GM19035 (cell line): ENCODE results near the gene ZFYVE28.

Source experiments
- ATAC-seq: cut with Tn5 transposase; IDR thresholded peaks from one replicate; pipeline ENCODE4 v1.9.1; 2021; ENCODE audit not compliant: unreplicated experiment

Gene ZFYVE28

GRCh38 chr4:2264481-2265041, 153.9 kb downstream of the ZFYVE28 start:
- no peak for ATAC-seq

- ATAC-seq = no peak
Measured at GRCh38 chr4:2263926-2264321, 154.5 kb downstream of the ZFYVE28 start.

DNA sequence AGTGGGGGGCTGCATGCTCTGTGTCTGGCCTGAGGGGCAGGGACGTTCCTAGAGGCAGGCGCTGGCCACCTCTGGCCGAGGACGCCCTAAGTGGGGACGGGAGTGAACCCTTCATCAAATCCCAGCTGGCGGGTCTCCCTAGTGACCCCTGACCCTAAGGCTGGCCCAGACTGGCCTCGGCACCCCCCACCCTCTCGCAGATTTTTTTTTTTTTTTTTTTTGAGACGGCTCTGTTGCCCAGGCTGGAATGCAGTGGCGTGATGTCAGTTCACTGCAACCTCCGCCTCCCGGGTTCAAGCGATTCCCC, 155.5 kb downstream of the ZFYVE28 start:
- no peak for ATAC-seq

DNA sequence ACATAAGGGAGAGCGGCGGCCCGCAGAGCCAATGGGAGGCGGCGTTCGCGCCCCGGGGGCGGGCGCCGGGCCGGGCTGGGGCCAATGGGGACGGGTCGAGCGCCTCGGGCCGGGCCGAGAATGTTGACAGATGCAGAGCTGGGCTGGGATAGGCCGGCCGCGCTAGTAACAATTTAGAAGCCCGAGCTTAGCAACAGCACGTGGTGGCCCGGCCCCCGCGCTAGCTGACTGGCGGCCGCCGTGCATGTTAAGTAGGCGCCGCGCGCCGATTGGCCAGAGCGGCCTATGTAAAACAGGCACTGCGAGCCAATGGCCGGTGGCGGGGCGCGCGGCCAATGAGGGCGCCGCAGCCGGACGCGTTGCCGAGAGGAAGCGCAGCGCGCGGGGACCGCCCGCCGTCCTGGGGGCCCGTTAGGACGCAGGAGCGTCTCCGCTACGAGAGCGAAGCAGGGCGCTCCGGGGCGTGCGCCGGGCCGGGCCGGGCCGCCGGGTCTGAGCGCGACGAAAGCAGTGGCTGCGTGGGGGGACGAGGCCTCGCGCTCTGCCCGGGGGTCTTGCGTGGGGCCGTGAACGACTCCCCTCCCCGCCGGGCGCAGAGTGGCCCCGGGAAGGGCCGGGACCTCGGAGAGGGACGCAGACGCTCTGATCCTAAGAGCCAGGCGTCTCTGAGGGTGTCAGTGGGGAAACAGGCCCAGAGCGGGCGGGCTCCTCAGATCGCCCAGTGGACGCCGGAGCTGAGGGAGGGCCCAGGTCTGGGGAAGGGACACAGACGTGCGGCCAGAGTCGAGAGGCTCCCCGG, 156.1 kb downstream of the ZFYVE28 start:
- peak; percentile 88 for ATAC-seq

GRCh38 chr4:2261853-2262144, 156.6 kb downstream of the ZFYVE28 start, which contains the start of gene MXD4:
MXD4 (minus strand) TSS chr4:2262109; CDS start chr4:2261980, 129 bp downstream.
- peak; percentile 0 for ATAC-seq

DNA sequence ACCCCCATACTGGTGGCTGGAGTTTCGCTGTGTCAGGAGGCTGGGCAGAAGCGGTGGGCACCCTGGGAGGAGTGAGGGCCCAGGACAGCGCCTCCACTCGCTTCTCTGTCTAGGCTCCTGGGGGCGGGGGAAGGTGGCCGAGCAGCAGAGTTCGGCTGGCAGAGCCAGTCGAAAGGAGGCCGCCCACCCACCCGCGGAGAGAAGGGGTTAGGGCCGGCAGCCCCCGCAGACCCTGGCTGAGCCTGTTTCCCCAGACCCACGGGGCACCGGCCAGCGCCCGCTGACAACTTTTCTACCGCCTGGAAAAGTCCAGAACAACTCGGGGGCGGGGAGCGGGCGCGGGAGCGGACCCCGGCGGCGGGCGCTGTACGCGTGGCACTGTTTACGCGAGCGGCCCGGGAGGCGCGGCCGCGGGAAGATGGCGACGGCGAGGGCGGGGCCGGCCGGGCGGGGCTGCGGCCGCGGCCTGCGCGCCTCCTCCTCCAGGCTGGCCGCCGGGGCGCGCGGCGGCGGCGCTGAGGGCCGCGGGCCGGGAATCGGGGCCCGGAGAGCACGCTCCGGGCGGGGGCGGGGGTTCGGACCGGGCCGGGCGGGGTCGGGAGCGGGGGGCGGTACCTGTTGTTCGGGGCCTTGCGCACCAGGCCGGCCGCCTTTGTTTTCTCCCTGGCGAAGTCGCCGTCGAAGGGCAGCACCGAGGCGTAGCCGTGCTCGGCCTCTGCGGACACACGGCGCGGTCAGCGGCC, 157.2 kb downstream of the ZFYVE28 start:
- ATAC-seq = no peak

DNA sequence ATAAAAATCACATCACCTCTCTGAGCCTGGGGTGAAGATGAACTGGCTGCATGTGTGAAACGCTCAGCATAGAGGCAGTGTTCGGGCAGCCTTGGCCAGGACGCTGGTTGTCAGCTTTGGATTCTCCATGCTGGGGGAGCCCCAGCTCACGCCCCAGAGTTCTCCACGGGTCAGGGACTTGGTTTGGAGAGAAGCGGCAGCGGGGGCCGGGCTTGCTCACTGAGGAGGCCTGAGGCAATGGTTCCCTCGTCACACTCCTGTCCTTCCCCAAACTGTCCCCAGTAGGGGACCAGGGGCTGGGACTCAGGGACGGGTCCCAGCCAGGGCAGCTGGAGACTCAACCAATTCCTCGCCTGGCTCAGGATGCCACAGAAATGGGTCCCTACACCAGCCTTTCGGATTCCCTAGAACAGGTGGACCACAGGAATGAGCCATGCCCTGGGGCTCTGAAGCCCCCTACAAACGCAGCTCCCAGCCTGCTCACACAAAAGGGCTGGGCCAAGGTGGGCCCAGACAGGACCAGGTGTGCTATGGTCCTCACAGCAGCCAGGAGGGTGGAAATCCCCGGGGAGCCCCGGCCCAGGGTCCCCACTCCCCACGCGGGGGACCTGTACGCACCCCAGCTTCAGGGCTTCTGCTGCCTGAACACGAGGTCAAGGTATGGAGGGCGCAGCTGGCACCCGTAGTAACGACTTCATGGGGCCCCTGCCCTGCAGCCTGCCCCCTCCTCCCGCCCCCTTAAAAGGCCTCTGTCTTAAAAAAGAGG, 157.9 kb downstream of the ZFYVE28 start:
- no peak for ATAC-seq

DNA sequence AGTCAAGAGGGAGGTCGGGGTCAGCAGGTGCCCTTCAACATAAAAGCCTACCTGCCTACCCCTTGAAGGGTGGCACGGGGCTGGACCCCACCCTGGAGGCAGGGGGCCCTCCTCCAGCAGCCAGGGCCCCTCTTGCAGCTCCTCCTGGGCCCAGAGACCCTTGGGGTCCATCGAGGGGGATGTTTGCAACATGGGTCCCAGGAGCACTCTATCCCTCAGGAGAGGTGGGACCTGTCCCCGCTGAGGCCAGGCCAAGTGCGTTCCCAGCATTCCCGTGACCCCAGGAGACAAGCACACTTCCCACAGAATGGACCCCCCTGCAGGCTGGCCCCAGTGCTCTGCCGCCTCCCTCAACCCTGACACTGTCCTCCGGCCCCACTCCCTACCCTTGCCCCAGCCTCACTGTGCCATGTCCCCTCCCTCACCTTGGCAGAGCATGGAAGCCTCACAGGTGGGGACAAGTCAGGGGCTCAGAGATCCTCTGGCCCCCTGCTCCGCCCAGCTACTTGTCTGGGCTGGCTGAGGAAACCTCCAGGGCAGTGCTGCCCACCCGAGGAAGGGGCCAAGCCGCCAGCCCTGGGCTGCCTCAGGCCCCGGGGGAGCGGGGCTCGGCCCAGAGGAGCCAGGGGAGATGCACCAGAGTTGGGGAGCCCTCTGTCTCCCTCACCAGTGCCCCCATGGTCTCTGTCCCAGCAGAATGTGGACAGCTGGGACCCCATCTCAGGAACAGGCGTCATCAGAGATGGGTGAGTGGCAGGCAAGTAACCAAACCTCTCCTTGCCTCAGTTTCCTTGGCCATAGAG, 158.7 kb downstream of the ZFYVE28 start:
- ATAC-seq = no peak

DNA sequence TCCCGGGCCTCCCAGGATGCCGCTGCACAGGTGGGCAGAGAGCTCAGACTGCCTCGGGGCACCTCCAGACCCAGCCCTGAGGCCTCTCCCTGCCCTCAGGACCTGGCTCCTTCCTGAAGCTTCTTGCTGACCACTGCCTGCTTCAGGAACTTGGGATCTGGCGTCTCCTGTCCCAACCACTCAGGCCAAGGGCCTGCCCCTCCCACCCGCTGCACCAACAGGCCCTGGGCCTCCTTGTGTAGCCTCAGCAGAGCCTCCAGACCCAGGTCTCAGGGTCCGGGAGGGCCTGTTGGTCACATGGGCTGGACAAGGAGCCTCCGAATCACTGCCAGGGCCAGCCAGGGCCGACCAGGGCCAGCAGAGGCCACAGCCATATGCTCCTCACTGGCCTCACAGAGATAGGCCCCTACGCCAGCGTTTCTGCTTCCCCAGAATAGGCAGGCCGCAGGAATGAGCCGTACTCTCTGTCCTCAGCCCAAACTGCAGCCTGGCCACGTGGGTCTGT, 159.4 kb downstream of the ZFYVE28 start:
- ATAC-seq = no peak

DNA sequence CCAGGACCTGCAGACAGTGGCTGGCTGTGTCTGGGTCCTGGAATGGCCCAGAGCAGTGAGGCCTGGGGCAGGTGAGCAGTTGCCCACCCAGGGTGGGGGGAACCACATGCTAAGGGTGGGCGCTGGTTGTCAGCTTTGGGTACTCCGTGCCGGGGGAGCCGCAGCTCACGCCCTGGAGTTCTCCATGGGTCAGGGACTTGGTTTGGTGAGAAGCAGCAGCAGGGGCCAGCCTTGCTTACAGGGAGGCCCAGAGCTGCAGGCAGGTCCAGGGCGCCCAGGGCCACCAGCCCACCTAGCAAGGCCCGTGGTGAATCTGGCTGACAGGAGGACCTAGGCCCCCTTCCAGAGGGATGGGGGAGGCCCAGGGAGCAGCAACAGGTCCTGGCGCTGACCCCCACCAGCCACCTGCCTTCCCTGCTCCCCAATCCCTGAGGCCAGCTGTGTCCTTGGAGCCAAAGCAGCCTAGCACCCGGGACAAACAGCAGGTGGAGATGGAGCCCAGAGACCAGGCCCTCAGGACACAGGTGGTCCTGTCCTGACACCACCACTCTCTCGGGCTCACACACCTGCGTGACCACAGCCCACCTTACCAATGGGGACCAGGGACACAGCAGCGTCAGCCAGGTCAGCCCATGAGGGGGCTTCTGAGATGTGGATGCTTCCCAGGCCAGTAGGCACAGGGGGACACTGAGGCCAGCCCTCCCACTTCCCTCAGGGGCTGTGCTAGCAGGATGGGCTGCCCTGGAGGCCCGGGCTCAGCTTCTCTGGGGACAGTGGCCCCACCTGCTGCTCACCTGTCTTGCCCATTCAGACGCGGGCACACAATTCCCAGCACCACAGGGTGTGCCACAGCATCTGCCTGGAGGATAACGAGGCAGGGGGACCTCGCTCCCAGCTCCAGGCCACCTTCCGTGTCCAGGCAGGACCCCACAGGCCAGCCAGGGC, 160.1 kb downstream of the ZFYVE28 start:
- no peak for ATAC-seq

DNA sequence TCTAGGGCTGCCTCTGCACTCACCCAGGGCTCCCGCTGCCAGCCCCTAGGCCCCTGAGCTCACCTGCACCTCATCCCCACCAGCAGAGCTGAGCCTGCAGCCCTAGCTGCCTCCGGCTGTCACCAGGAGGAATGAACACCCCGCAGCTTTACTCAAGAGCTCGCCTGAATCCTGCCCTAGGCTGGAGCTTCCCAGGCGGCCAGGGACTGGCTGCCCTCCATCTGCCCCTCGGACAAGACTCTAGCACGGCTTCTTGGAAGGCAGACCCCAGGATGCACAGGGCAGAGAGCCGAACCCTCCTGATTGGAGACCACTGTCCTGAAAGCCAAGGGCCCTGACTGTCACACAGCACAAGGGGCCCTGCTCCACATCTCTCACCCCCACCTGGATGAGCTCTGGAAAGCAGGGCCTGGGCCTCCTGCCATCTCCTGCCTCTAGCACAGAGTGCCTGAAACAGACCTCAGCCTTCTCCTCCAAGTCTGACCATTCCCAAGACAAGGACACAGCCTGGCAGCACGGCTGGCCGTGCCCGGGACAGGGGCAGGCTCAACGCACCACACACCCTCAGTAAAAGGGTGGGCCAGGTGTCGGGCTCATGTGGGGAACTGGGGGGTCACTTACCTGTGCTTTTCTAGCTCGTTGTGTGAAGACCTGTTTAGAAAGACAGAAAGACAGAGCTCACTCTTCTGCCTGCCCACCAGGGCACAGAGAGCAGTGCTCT, 160.9 kb downstream of the ZFYVE28 start:
- ATAC-seq = no peak

GRCh38 chr4:2256781-2257191, 161.7 kb downstream of the ZFYVE28 start:
- no peak for ATAC-seq

DNA sequence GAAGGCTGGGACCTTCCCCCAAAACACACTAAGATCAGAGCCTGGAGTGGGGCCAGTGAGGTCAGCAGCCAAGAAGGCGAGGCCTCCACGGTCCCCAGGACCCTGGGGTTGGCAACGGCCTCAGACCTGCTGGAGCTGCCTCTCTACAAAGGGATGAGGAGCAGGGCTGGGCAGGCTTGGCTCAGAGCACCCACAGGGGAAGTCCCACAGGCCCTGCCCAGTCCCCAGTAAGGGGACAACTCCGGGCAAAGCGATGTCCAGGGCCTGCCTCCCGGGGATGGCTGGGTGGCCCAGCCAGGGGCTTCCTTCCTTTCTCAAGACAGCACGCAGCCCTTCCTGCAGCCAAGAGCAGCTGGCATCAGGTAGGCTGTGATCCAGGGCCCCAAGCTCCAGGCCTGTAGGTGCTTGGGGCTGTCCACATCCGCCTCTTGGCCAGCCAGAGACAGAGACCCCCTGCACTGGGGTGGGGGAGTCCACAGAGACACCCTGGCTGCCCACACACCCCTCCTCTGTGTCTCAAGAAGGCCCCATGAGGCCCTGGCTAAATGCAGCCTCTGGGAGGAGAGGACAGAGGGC, 162.2 kb downstream of the ZFYVE28 start:
- ATAC-seq = no peak

DNA sequence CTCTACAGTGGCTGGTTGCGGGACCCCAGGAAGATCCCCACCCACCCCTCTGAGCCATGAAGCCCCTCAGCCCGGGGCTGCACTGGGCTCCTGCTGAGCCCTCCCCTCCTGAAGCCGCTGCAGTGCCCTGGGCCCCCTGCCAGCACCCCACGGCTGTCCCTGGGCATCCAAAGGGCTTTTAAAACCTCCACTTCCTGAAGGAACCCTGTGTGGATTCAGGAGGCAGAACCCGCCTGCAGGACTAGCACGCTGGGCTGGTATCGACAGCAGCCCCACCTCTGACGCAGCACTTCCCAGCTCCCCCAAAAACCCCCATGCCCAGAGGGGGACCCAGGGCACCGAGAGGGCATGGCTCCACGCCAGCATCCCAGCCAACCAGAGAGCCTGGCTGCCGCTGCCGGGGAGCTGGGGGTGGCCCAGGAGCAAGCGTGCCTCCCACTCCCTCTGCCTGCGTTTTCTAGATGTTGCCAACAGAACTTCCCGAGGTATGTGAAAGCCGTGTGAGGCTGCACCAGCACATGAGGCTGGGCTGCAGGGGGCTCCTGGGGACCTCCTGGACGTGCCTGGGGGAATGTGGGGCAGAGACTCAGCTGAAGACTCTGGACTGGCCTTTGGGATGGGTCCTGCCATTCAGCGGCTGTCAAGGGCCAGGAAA, 162.8 kb downstream of the ZFYVE28 start:
- no peak for ATAC-seq

GRCh38 chr4:2254665-2255500, 163.6 kb downstream of the ZFYVE28 start:
- ATAC-seq = no peak

DNA sequence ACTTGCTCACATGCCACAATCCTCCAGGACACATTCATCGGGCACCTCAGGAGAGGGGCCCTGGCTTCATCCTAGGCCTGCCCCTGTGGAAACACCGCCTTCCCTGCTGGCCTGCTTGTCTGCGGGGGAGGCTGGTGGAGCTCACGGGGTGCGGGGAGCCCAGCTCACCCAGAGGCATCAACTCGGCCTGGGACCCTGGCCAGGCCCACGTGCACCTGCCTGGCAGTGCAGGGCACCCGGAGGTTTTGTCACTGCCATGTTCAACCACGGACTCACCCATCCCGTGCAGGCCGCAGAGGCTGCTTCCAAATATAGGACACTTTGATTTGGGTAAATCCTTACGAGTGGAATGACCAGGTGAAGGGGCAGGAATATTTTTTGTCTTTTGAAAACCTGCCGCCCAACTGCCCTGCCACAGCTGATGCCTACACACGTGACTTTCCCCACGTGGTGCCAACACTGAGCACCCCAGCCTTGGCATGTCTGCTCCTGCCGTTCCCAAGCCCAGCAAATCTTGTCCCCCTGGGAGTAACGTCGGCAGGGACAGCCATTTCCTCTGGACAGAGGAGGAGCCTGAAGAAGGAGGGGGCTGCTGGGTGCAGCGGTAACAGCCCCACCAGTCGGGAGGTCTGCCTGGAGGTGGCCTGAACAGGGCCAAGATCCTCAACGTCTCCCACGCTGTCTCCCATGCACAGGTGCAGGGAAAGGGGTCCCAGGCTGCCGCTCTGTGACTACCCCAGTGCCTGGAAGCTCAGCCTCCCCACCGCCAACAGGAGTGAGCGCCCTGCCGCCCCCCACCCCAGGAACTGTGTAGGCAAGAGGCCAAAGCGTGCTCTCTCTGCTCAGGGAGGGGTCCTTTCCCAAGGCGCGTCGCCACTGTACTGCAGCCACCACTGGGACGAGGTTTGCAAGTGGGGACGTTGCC, 165.0 kb downstream of the ZFYVE28 start:
- no peak for ATAC-seq
